H1 (cell line): ENCODE data around the gene PTPRD. TPM values are rescaled to one million over a fixed set of nuclear protein-coding genes. Genes with fewer than 3 reads are reported as not detected.

Source experiments
- CTCF ChIA-PET: fragments of 300-600 bp; sonication (Branson Sonifier 250); formaldehyde crosslinking; loops from one replicate; lab custom pipeline; 2021; ENCODE audit not compliant: partially characterized antibody; lab: Charles Lee
- POLR2A ChIA-PET: fragments of 300-600 bp; sonication (Branson Sonifier 250); formaldehyde crosslinking; loops from one replicate; lab custom pipeline; 2021; ENCODE audit warnings: inconsistent platforms; ENCODE audit not compliant: partially characterized antibody; lab: Charles Lee
- DNase-seq, 2 experiments: peaks; one replicate each; pipeline versions ENCODE4 v3.0.0 to v3.0.0-alpha.2; 2010 to 2022; ENCODE audit warnings: low spot score in 2 of 2, low read depth in 1 of 2, mixed read lengths in 1 of 2
- FAIRE-seq: peaks from 2 replicates; lab custom pipeline; 2011; peaks lifted over from hg19 to GRCh38; lab: Jason Lieb, UNC
- H2AFZ ChIP-seq: 2 replicates; pipeline ENCODE4 v1.8.1; 2012; ENCODE audit warnings: low read length, inconsistent platforms
- H2AK5ac ChIP-seq: 2 replicates; pipeline ENCODE4 v1.6.1; 2013; ENCODE audit warnings: low read depth, low read length
- H2BK120ac ChIP-seq: replicated peaks from 2 replicates; pipeline ENCODE3; 2013; ENCODE audit warnings: low read depth, low read length, inconsistent platforms
- H2BK12ac ChIP-seq: 2 replicates; pipeline ENCODE4 v1.6.1; 2013; ENCODE audit warnings: low read depth, low read length
- H2BK15ac ChIP-seq: 2 replicates; pipeline ENCODE4 v1.6.1; 2013; ENCODE audit warnings: low read length
- H2BK20ac ChIP-seq: 2 replicates; pipeline ENCODE4 v1.6.1; 2013; ENCODE audit warnings: low read length
- H2BK5ac ChIP-seq: 2 replicates; pipeline ENCODE4 v1.6.1; 2013; ENCODE audit warnings: low read depth, low read length
- H3K14ac ChIP-seq: 2 replicates; pipeline ENCODE4 v1.6.1; 2013; ENCODE audit warnings: inconsistent platforms; ENCODE audit not compliant: insufficient read length
- H3K18ac ChIP-seq: 2 replicates; pipeline ENCODE4 v1.6.1; 2013; ENCODE audit warnings: low read length; ENCODE audit errors: extremely low read depth
- H3K23ac ChIP-seq: 2 replicates; pipeline ENCODE4 v1.6.1; 2013; ENCODE audit warnings: inconsistent platforms; ENCODE audit not compliant: insufficient read length
- H3K23me2 ChIP-seq: 2 replicates; pipeline ENCODE4 v1.6.1; 2013; ENCODE audit warnings: low read depth, low read length
- H3K27ac ChIP-seq: 2 replicates; pipeline ENCODE4 v1.6.1; 2011; ENCODE audit warnings: low read depth, low read length, inconsistent platforms
- H3K27me3 ChIP-seq, 4 experiments: replicated peaks in 1 of 4; 1 replicate in 1 of 4; 2 replicates in 3 of 4; pipeline versions ENCODE4 v1.6.1 to v1.8.1; 2011 to 2013; ENCODE audit warnings: low read length in 3 of 4, mild to moderate bottlenecking in 3 of 4, inconsistent platforms in 2 of 4, mixed read lengths in 2 of 4, moderate library complexity in 1 of 4; ENCODE audit not compliant: control insufficient read depth in 3 of 4, insufficient read depth in 3 of 4; ENCODE audit errors: extremely low read depth in 1 of 4
- H3K36me3 ChIP-seq, 4 experiments: 2 replicates each; pipeline versions ENCODE4 v1.6.1 to v1.8.1; 2011 to 2013; ENCODE audit warnings: mild to moderate bottlenecking in 4 of 4, low read length in 3 of 4, moderate library complexity in 2 of 4, control low read depth in 1 of 4, inconsistent platforms in 1 of 4; ENCODE audit not compliant: insufficient read depth in 4 of 4, control insufficient read depth in 2 of 4
- H3K4ac ChIP-seq: replicated peaks from 2 replicates; pipeline ENCODE3; 2013; ENCODE audit warnings: low read length, low read depth, mixed read lengths, inconsistent platforms; ENCODE audit not compliant: insufficient read length
- H3K4me1 ChIP-seq, 4 experiments: replicated peaks in 1 of 4; 1 replicate in 1 of 4; 2 replicates in 3 of 4; pipeline versions ENCODE4 v1.6.1 to v1.8.1; 2011 to 2013; ENCODE audit warnings: low read length in 3 of 4, inconsistent platforms in 2 of 4, mixed read lengths in 1 of 4; ENCODE audit not compliant: insufficient read depth in 4 of 4, control insufficient read depth in 3 of 4
- H3K4me2 ChIP-seq, 2 experiments: 2 replicates each; pipeline versions ENCODE4 v1.6.1 to v1.8.1; 2011 to 2013; ENCODE audit warnings: low read depth in 2 of 2, low read length in 2 of 2, control low read depth in 1 of 2, inconsistent platforms in 1 of 2, mild to moderate bottlenecking in 1 of 2; ENCODE audit not compliant: insufficient read depth in 1 of 2
- H3K4me3 ChIP-seq, 4 experiments: fragments of 200-600, 300-600 bp in 1 of 4; sonication (generic), shearing (Covaris generic), sonication (Bioruptor Twin) in 1 of 4; 2 replicates each; pipeline versions ENCODE4 v1.5.1 to v1.8.1; 2011 to 2016; ENCODE audit warnings: low read length in 4 of 4, low read depth in 3 of 4, control low read depth in 2 of 4, inconsistent platforms in 2 of 4, mild to moderate bottlenecking in 2 of 4, mixed read lengths in 1 of 4, moderate library complexity in 1 of 4; ENCODE audit not compliant: insufficient read depth in 2 of 4; ENCODE audit errors: extremely low read depth in 1 of 4
- H3K56ac ChIP-seq: replicated peaks from 2 replicates; pipeline ENCODE3; 2013; ENCODE audit warnings: low read depth, mild to moderate bottlenecking, mixed read lengths, low read length, inconsistent platforms; ENCODE audit not compliant: insufficient read length
- H3K79me1 ChIP-seq: 2 replicates; pipeline ENCODE4 v1.6.1; 2013; ENCODE audit warnings: low read depth, low read length, control low read depth
- H3K79me2 ChIP-seq, 2 experiments: 2 replicates each; pipeline versions ENCODE4 v1.6.1 to v1.8.1; 2012 to 2013; ENCODE audit warnings: low read length in 2 of 2, mild to moderate bottlenecking in 2 of 2, inconsistent platforms in 1 of 2; ENCODE audit not compliant: insufficient read depth in 2 of 2, control insufficient read depth in 1 of 2
- H3K9ac ChIP-seq, 4 experiments: replicated peaks in 1 of 4; 1 replicate in 1 of 4; 2 replicates in 3 of 4; pipeline versions ENCODE4 v1.6.1 to v1.8.1; 2011 to 2013; ENCODE audit warnings: low read depth in 3 of 4, low read length in 3 of 4, control low read depth in 2 of 4, mild to moderate bottlenecking in 2 of 4, moderate library complexity in 2 of 4, inconsistent platforms in 1 of 4; ENCODE audit errors: extremely low read depth in 1 of 4
- H3K9me3 ChIP-seq, 2 experiments: 2 replicates each; pipeline versions ENCODE4 v1.6.1 to v1.8.1; 2012 to 2013; ENCODE audit warnings: mild to moderate bottlenecking in 2 of 2, moderate library complexity in 2 of 2, control low read depth in 1 of 2, inconsistent platforms in 1 of 2, low read depth in 1 of 2, low read length in 1 of 2, mixed read lengths in 1 of 2; ENCODE audit not compliant: insufficient read depth in 2 of 2
- H4K20me1 ChIP-seq, 2 experiments: replicated peaks in 1 of 2; 2 replicates each; pipeline versions ENCODE3 to v1.8.1; 2011 to 2013; ENCODE audit warnings: inconsistent platforms in 2 of 2, low read length in 2 of 2, mild to moderate bottlenecking in 1 of 2; ENCODE audit not compliant: insufficient read depth in 2 of 2, control insufficient read depth in 1 of 2
- H4K5ac ChIP-seq: 2 replicates; pipeline ENCODE4 v1.6.1; 2013; ENCODE audit warnings: low read length, low read depth, mixed read lengths, inconsistent platforms; ENCODE audit not compliant: insufficient read length
- H4K8ac ChIP-seq: 2 replicates; pipeline ENCODE4 v1.8.0; 2013; ENCODE audit warnings: mild to moderate bottlenecking, moderate library complexity, low read length, inconsistent platforms; ENCODE audit not compliant: insufficient read depth; ENCODE audit errors: extremely low read depth
- H4K91ac ChIP-seq: replicated peaks from 2 replicates; pipeline ENCODE3; 2013; ENCODE audit warnings: low read length, mixed read lengths, inconsistent platforms; ENCODE audit not compliant: insufficient read length
- ATF2 ChIP-seq: IDR thresholded peaks from 2 replicates; pipeline ENCODE4 v1.6.1; 2012; ENCODE audit warnings: low read length, inconsistent platforms
- CBX8 ChIP-seq: fragments of 300-800, 300-1000 bp; sonication (generic); IDR thresholded peaks from 2 replicates; pipeline ENCODE4 v1.7.1; 2016; ENCODE audit warnings: low read depth, low read length, borderline replicate concordance
- CEBPB ChIP-seq: IDR thresholded peaks from 2 replicates; pipeline ENCODE4 v1.6.1; 2012; ENCODE audit warnings: low read depth, low read length
- CHD1 ChIP-seq: IDR thresholded peaks from 2 replicates; pipeline ENCODE4 v1.6.1; 2012; ENCODE audit warnings: low read depth, low read length, improper control_type of control experiment
- EP300 ChIP-seq, 2 experiments: IDR thresholded peaks; 1 replicate in 1 of 2; 2 replicates in 1 of 2; pipeline ENCODE4 v1.6.1; 2011 to 2012; ENCODE audit warnings: low read depth in 2 of 2, low read length in 2 of 2, mild to moderate bottlenecking in 2 of 2, borderline replicate concordance in 1 of 2, inconsistent platforms in 1 of 2, moderate library complexity in 1 of 2
- HDAC2 ChIP-seq, 2 experiments: fragments of 300-600 bp in 1 of 2; sonication (generic) in 1 of 2; IDR thresholded peaks; 2 replicates each; pipeline ENCODE4 v1.6.1; 2011 to 2012; ENCODE audit warnings: low read depth in 2 of 2, low read length in 2 of 2, mild to moderate bottlenecking in 2 of 2, moderate library complexity in 2 of 2, borderline replicate concordance in 1 of 2, inconsistent platforms in 1 of 2
- NANOG ChIP-seq: IDR thresholded peaks from 2 replicates; pipeline ENCODE4 v1.6.1; 2011; ENCODE audit warnings: low read length, low read depth, mild to moderate bottlenecking, inconsistent platforms; ENCODE audit not compliant: insufficient read depth, poor library complexity, severe bottlenecking
- RFX5 ChIP-seq: IDR thresholded peaks from 2 replicates; pipeline ENCODE4 v1.6.1; 2011; ENCODE audit warnings: low read depth, low read length, improper control_type of control experiment, borderline replicate concordance
- SIN3A ChIP-seq, 2 experiments: IDR thresholded peaks in 1 of 2; conservative IDR thresholded peaks in 1 of 2; 2 replicates each; pipeline ENCODE4 v1.6.1; 2011 to 2012; ENCODE audit warnings: low read length in 2 of 2, improper control_type of control experiment in 1 of 2, low read depth in 1 of 2, mild to moderate bottlenecking in 1 of 2
- SRF ChIP-seq: IDR thresholded peaks from 2 replicates; pipeline ENCODE4 v1.6.1; 2011; ENCODE audit warnings: mild to moderate bottlenecking, low read depth, low read length, moderate library complexity
- YY1 ChIP-seq: IDR thresholded peaks from 2 replicates; pipeline ENCODE4 v1.6.1; 2011; ENCODE audit warnings: low read depth, mild to moderate bottlenecking, low read length
- WGBS, 2 experiments: shearing (Covaris generic) in 1 of 2; methylation state at CpG; one replicate each; pipeline versions ENCODE4 v1.1.6 to v1.1.7; 2013 to 2015; ENCODE audit warnings: low lambda C conversion rate in 2 of 2, mixed read lengths in 2 of 2, inconsistent platforms in 1 of 2, low coverage in 1 of 2, missing lambda C conversion rate in 1 of 2; ENCODE audit not compliant: insufficient replicate concordance in 2 of 2, insufficient coverage in 1 of 2, insufficient read length in 1 of 2; ENCODE audit errors: extremely low coverage in 1 of 2, missing lambda C conversion rate in 1 of 2; 5-methylcytosine and 5-hydroxymethylcytosine counted together
- polyA plus RNA-seq, 7 experiments: library from polyadenylated mRNA; depleted of rRNA in 3 of 7; stranded (reverse) in 5 of 7; unstranded in 2 of 7; fragments of >200 nt in 5 of 7; fragments of 200-250 nt in 2 of 7; gene quantifications; 1 replicate in 5 of 7; 2 replicates in 1 of 7; 4 replicates in 1 of 7; pipeline versions ENCODE4 v1.2.1 to v1.2.3, GENCODE V29; 2011 to 2013; ENCODE audit warnings: missing spikeins in 2 of 7, mixed read lengths in 2 of 7
- total RNA-seq: library from RNA; stranded (reverse); fragmentation: NEBNext Ultra II Directional; extraction: Animal tissue kit (Norgen Biotek cat#: 25700); gene quantifications from 2 replicates; pipeline ENCODE4 v1.2.1, GENCODE V29; 2021

PTPRD gene
- total and polyA plus RNA-seq, 2 of the 8 experiments (the other 6 are each of a cell fraction or from before 2014, with no cell fraction given): 17.2 to 77.0 TPM

- H3K14ac ChIP-seq: no peak overlapping the region
- H3K9ac ChIP-seq: no peak overlapping the region
- no peaks in the 10 kb centered on the region for H4K20me1 ChIP-seq
- H4K8ac ChIP-seq: no peak overlapping the region
- H2BK20ac ChIP-seq: no peak overlapping the region
- no peak overlapping the region for H3K4me3 ChIP-seq
- H3K18ac ChIP-seq: no peak overlapping the region
- H3K4me2 ChIP-seq: no peak overlapping the region
- no peak overlapping the region for H4K91ac ChIP-seq
- ChIA-PET CTCF (no interaction called here), POLR2A (no interaction called here)
- H3K27me3 ChIP-seq: no peaks in the 10 kb centered on the region
- no peak overlapping the region for H3K56ac ChIP-seq
- H3K4me1 ChIP-seq: no peaks in the 10 kb centered on the region
- H3K23me2 ChIP-seq: no peaks in the 10 kb centered on the region
- no peak for FAIRE-seq
- no peak overlapping the region for H2BK120ac ChIP-seq
- no peaks in the 10 kb centered on the region for H3K9me3 ChIP-seq
- H2AFZ ChIP-seq: no peak overlapping the region
- no peaks in the 10 kb centered on the region for H3K36me3 ChIP-seq
- no peak overlapping the region for H4K5ac ChIP-seq
- H3K27ac ChIP-seq: no peak overlapping the region
- H3K79me1 ChIP-seq: no peaks in the 10 kb centered on the region
- no peak overlapping the region for H2AK5ac ChIP-seq
- no peak overlapping the region for H2BK15ac ChIP-seq
- H3K79me2 ChIP-seq: no peaks in the 10 kb centered on the region
- H2BK12ac ChIP-seq: no peak overlapping the region
- H3K4ac ChIP-seq: no peak overlapping the region
- 79% methylated on average over 1 of the region's 1 CpG; no CpG with 5 or more reads in 1 of the 2 experiments for WGBS, 2 experiments
- DNase-seq: no peak
- no peak overlapping the region for H3K23ac ChIP-seq
- no peak overlapping the region for H2BK5ac ChIP-seq
- TF ChIP-seq EP300 (IDR thresholded peaks at IDR 0.05; ENCODE audit: borderline replicate concordance in 1 of 2, low read depth in 2 of 2, low read length in 2 of 2): no peak
- no peak for TF ChIP-seq CEBPB
- TF ChIP-seq RFX5: no peak
- no peak for TF ChIP-seq ATF2
- TF ChIP-seq YY1: no peak
- TF ChIP-seq SIN3A (conservative IDR thresholded peaks at IDR 0.05 in 1 of 2, IDR thresholded peaks at IDR 0.05 in 1 of 2; ENCODE audit: low read depth in 1 of 2, low read length in 2 of 2): no peak
- no peak for TF ChIP-seq NANOG
- no peak for TF ChIP-seq SRF
- no peak for TF ChIP-seq HDAC2 (IDR thresholded peaks at IDR 0.05; ENCODE audit: borderline replicate concordance in 1 of 2, low read depth in 2 of 2, low read length in 2 of 2)
- TF ChIP-seq CHD1: no peak
- TF ChIP-seq CBX8: no peak
Measured at GRCh38 chr9:8436786-8437185, 2176.0 kb downstream of the PTPRD start.
